ENCODE data around the gene ASIC3. TPM values are rescaled to one million over a fixed set of nuclear protein-coding genes. Genes with fewer than 3 reads are reported as not detected.

ASIC3 gene
- total and polyA plus RNA-seq, 2 experiments from 2014 or later, result 0.26 to 1.1 TPM

DNA sequence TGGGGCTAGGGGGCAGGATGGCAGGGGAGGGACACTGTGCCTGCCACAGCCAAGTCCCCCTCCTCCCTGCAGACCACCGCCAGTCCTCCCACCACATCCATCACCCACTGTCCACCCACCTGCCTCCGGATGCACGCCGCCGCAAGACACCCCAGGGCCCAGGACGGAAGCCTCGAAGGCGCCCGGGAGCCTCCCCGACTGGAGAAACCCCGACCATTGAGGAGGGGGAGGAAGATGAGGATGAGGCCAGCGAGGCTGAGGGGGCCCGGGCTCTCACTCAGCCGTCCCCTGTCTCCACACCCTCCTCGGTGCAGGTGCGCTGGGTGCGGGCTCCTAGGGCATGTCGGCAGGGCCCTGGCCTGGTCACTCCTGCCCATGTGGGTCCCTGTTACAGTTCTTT is 16.1 kb downstream of the ASIC3 start:
- H3K4me2 ChIP-seq (ENCODE audit: unreplicated experiment), result no peak overlapping the region
- TF ChIP-seq EZH2 (IDR thresholded peaks at IDR 0.05; ENCODE audit: insufficient read depth, poor library complexity, severe bottlenecking) (no peak), EZH2phosphoT487 (IDR thresholded peaks at IDR 0.05; ENCODE audit: insufficient read depth, low read depth) (no peak)
- no peak overlapping the region for H2AFZ ChIP-seq
- no peaks in the 10 kb centered on the region for H3K9me2 ChIP-seq (ENCODE audit: insufficient read depth)
- in situ Hi-C loops (cut with MboI), result no loop called here
- H3K79me2 ChIP-seq (ENCODE audit: insufficient read depth), result peaks cover 48% of the 10 kb centered on the region
- H3K4me1 ChIP-seq (ENCODE audit: insufficient read depth), result peaks cover 28% of the 10 kb centered on the region
- 89 to 96% methylated on average over 13 to 15 of the region's 18 CpGs for WGBS, 2 experiments (ENCODE audit: low coverage in 1 of 2, low lambda C conversion rate in 2 of 2, missing lambda C conversion rate in 2 of 2)
- no peak overlapping the region for H3K9ac ChIP-seq
- no peaks in the 10 kb centered on the region for H3K27me3 ChIP-seq (replicated peaks; ENCODE audit: insufficient read depth)
- no peak overlapping the region for H3K4me3 ChIP-seq
- H3K27ac ChIP-seq, result no peak overlapping the region
- H3K9me3 ChIP-seq (ENCODE audit: low read depth), result no peaks in the 10 kb centered on the region
- no peak for DNase-seq
- no peaks in the 10 kb centered on the region; the same call in 1 of the 2 replicates for H3F3A ChIP-seq (ENCODE audit: insufficient read depth)
- H4K20me1 ChIP-seq (ENCODE audit: insufficient read depth), result no peaks in the 10 kb centered on the region; the same call in 1 of the 2 replicates
- H3K36me3 ChIP-seq (ENCODE audit: low read depth), result peaks cover 8% of the 10 kb centered on the region; the same call in 1 of the 2 replicates

DNA sequence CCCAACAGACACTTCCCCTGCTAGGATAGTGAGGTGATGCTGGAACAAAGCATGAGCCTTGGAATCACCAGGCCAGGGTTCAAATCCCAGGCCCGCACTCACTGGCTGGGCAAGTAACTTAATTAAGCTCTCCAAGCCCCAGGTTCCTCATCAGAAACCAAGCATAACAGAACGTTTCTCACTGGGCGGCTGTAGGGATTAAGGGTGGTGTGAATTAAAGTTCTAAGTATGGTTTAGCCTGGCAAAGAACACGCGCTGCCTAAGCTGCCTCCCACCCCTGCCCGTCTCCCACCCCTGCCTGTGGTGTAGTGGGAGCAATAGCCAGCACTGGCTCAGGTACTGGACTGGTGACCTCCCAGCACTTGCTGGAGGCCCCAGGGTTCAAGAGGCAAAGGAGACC is 16.7 kb downstream of the ASIC3 start:
- H3K27ac ChIP-seq, result no peak overlapping the region
- no peak overlapping the region for H3K9ac ChIP-seq
- no peaks in the 10 kb centered on the region; the same call in 1 of the 2 replicates for H3F3A ChIP-seq (ENCODE audit: insufficient read depth)
- H3K4me3 ChIP-seq, result no peak overlapping the region
- TF ChIP-seq EZH2 (IDR thresholded peaks at IDR 0.05; ENCODE audit: insufficient read depth, poor library complexity, severe bottlenecking) (no peak), EZH2phosphoT487 (IDR thresholded peaks at IDR 0.05; ENCODE audit: insufficient read depth, low read depth) (no peak)
- in situ Hi-C loops (cut with MboI), result no loop called here
- no peak overlapping the region for H3K4me2 ChIP-seq (ENCODE audit: unreplicated experiment)
- WGBS, 2 experiments (ENCODE audit: low coverage in 1 of 2, low lambda C conversion rate in 2 of 2, missing lambda C conversion rate in 2 of 2), result 81 to 86% methylated on average over 6 of the region's 6 CpGs
- H3K36me3 ChIP-seq (ENCODE audit: low read depth), result peaks cover 8% of the 10 kb centered on the region; the same call in 1 of the 2 replicates
- no peaks in the 10 kb centered on the region for H3K9me3 ChIP-seq (ENCODE audit: low read depth)
- no peak for DNase-seq
- no peaks in the 10 kb centered on the region; the same call in 1 of the 2 replicates for H4K20me1 ChIP-seq (ENCODE audit: insufficient read depth)
- H2AFZ ChIP-seq, result no peak overlapping the region
- no peaks in the 10 kb centered on the region for H3K9me2 ChIP-seq (ENCODE audit: insufficient read depth)
- peaks cover 28% of the 10 kb centered on the region for H3K4me1 ChIP-seq (ENCODE audit: insufficient read depth)
- no peaks in the 10 kb centered on the region for H3K27me3 ChIP-seq (replicated peaks; ENCODE audit: insufficient read depth)
- peaks cover 46% of the 10 kb centered on the region for H3K79me2 ChIP-seq (ENCODE audit: insufficient read depth)

DNA sequence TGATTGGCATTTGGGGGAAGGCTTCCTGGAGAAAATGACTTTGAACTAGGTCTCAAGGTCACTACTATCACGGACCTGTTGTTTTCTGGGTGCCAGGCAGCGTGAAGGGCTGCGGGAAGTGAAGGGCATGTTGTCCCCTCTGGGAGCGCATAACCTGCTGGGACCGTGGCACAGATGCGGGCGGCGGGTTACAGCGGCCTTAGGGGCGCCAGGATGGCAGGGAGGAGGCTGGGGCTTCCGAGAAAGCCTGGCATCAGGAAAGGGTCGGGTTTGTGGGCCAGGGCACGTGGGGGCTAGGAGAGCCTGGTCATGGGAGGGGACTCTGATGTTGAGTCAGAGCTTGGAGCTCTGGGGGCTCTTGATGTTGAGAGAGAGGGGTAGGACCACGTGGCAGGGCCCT is 17.2 kb downstream of the ASIC3 start:
- Histone ChIP-seq H4K20me1 (ENCODE audit: insufficient read depth) (no peaks in the 10 kb centered on the region; the same call in 1 of the 2 replicates), H3K9me3 (ENCODE audit: low read depth) (no peaks in the 10 kb centered on the region), H3K4me1 (ENCODE audit: insufficient read depth) (peaks cover 28% of the 10 kb centered on the region), H3K27ac (no peak overlapping the region), H3K36me3 (ENCODE audit: low read depth) (peaks cover 8% of the 10 kb centered on the region; the same call in 1 of the 2 replicates), H3K9me2 (ENCODE audit: insufficient read depth) (no peaks in the 10 kb centered on the region), H2AFZ (no peak overlapping the region), H3K9ac (no peak overlapping the region), H3K4me2 (ENCODE audit: unreplicated experiment) (no peak overlapping the region), H3K79me2 (ENCODE audit: insufficient read depth) (peaks cover 40% of the 10 kb centered on the region), H3K4me3 (no peak overlapping the region), H3F3A (ENCODE audit: insufficient read depth) (no peaks in the 10 kb centered on the region; the same call in 1 of the 2 replicates), H3K27me3 (replicated peaks; ENCODE audit: insufficient read depth) (no peaks in the 10 kb centered on the region)
- no peak for TF ChIP-seq EZH2phosphoT487 (IDR thresholded peaks at IDR 0.05; ENCODE audit: insufficient read depth, low read depth)
- TF ChIP-seq EZH2 (IDR thresholded peaks at IDR 0.05; ENCODE audit: insufficient read depth, poor library complexity, severe bottlenecking), result no peak
- WGBS, 2 experiments (ENCODE audit: low coverage in 1 of 2, low lambda C conversion rate in 2 of 2, missing lambda C conversion rate in 2 of 2), result 94 to 96% methylated on average over 14 of the region's 14 CpGs
- DNase-seq, result no peak
- in situ Hi-C loops (cut with MboI), result no loop called here

DNA sequence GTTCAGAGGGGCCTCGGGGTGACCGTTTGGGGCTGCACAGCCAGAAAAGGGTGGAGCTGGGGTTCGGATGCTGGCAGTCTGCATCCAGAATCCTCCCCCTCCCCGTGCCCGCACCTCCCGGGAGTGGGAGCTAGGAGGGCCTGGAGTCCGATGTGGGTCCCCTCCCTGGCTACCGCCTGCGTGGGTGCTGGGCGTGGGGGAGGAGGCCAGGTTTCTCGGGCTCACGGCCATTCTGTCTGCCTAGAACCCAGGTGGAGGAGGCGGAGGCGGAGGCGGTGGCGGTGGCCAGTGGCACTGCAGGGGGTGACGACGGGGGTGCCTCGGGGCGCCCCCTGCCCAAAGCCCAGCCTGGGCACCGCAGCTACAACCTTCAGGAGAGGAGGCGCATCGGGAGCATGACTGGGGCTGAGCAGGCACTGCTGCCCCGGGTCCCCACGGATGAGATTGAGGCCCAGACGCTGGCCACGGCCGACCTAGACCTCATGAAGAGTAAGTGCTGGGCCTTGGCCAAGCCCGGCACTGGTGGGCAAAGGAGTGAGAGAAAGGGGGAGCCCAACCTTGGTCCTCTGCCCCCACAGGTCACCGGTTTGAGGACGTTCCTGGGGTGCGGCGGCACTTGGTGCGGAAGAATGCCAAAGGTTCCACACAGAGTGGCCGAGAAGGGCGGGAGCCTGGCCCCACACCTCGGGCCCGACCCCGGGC is 18.1 kb downstream of the ASIC3 start:
- no peak for DNase-seq
- Histone ChIP-seq H3K4me1 (ENCODE audit: insufficient read depth) (peaks cover 19% of the 10 kb centered on the region), H3K9ac (no peak overlapping the region), H3K79me2 (ENCODE audit: insufficient read depth) (peaks cover 31% of the 10 kb centered on the region), H3K4me3 (no peak overlapping the region), H3K9me3 (ENCODE audit: low read depth) (no peaks in the 10 kb centered on the region), H3K27me3 (replicated peaks; ENCODE audit: insufficient read depth) (no peaks in the 10 kb centered on the region), H3K9me2 (ENCODE audit: insufficient read depth) (no peaks in the 10 kb centered on the region), H3K36me3 (ENCODE audit: low read depth) (peaks cover 8% of the 10 kb centered on the region; the same call in 1 of the 2 replicates), H3K4me2 (ENCODE audit: unreplicated experiment) (no peak overlapping the region), H3F3A (ENCODE audit: insufficient read depth) (no peaks in the 10 kb centered on the region; the same call in 1 of the 2 replicates), H3K27ac (no peak overlapping the region), H4K20me1 (ENCODE audit: insufficient read depth) (no peaks in the 10 kb centered on the region; the same call in 1 of the 2 replicates), H2AFZ (no peak overlapping the region)
- in situ Hi-C loops (cut with MboI), result no loop called here
- WGBS, 2 experiments (ENCODE audit: low coverage in 1 of 2, low lambda C conversion rate in 2 of 2, missing lambda C conversion rate in 2 of 2), result 91 to 93% methylated on average over 26 to 37 of the region's 39 CpGs
- no peak for TF ChIP-seq EZH2 (IDR thresholded peaks at IDR 0.05; ENCODE audit: insufficient read depth, poor library complexity, severe bottlenecking)
- no peak for TF ChIP-seq EZH2phosphoT487 (IDR thresholded peaks at IDR 0.05; ENCODE audit: insufficient read depth, low read depth)

All from GM23248 (cell line).